Fibroblast of lung (primary cell): ENCODE measurements around the gene CYTH4. TPM values are rescaled to one million over a fixed set of nuclear protein-coding genes. Genes with fewer than 3 reads are reported as not detected.

Experiments used
- DNase-seq, 2 donors: peaks; one replicate each; pipeline versions ENCODE4 v3.0.0 to v3.0.0-alpha.2; 2010; ENCODE audit warnings: low read depth in 2 of 2
- H2AFZ ChIP-seq: 2 replicates; pipeline ENCODE4 v1.5.1; 2012; ENCODE audit warnings: low read length, control low read depth, inconsistent platforms
- H3K27ac ChIP-seq: 2 replicates; pipeline ENCODE4 v1.5.1; 2011; ENCODE audit warnings: low read length, control low read depth; ENCODE audit not compliant: insufficient read depth
- H3K27me3 ChIP-seq: 2 replicates; pipeline ENCODE4 v1.5.1; 2011; ENCODE audit warnings: mild to moderate bottlenecking, low read length; ENCODE audit not compliant: control insufficient read depth, insufficient read depth
- H3K36me3 ChIP-seq: 2 replicates; pipeline ENCODE4 v1.5.1; 2011; ENCODE audit warnings: low read length; ENCODE audit not compliant: control insufficient read depth, insufficient read depth
- H3K4me1 ChIP-seq: 2 replicates; pipeline ENCODE4 v1.5.1; 2011; ENCODE audit warnings: low read length; ENCODE audit not compliant: control insufficient read depth, insufficient read depth; ENCODE audit errors: extremely low read depth
- H3K4me2 ChIP-seq: 2 replicates; pipeline ENCODE4 v1.5.1; 2011; ENCODE audit warnings: low read length, control low read depth; ENCODE audit not compliant: insufficient read depth; ENCODE audit errors: extremely low read depth
- H3K4me3 ChIP-seq, 4 experiments: fragments of 200-600 bp in 1 of 4; sonication (generic) in 1 of 4; replicated peaks in 1 of 4; 2 replicates each; pipeline ENCODE4 v1.5.1; 2011 to 2016; ENCODE audit warnings: low read length in 4 of 4, low read depth in 3 of 4, mild to moderate bottlenecking in 3 of 4, control low read depth in 2 of 4, inconsistent platforms in 1 of 4, mixed read lengths in 1 of 4; ENCODE audit not compliant: insufficient read depth in 1 of 4; ENCODE audit errors: control extremely low read depth in 1 of 4
- H3K79me2 ChIP-seq: 2 replicates; pipeline ENCODE4 v1.5.1; 2012; ENCODE audit warnings: mild to moderate bottlenecking, low read length, inconsistent platforms; ENCODE audit not compliant: control insufficient read depth, insufficient read depth
- H3K9ac ChIP-seq: 2 replicates; pipeline ENCODE4 v1.5.1; 2011; ENCODE audit warnings: mild to moderate bottlenecking, low read length, control low read depth; ENCODE audit not compliant: insufficient read depth
- H3K9me3 ChIP-seq: 2 replicates; pipeline ENCODE4 v1.5.1; 2012; ENCODE audit warnings: low read depth, low read length; ENCODE audit not compliant: control insufficient read depth, insufficient read depth
- H4K20me1 ChIP-seq: 2 replicates; pipeline ENCODE4 v1.5.1; 2011; ENCODE audit warnings: low read length; ENCODE audit not compliant: control insufficient read depth, insufficient read depth; ENCODE audit errors: extremely low read depth
- EZH2 ChIP-seq: IDR thresholded peaks from 2 replicates; pipeline ENCODE4 v1.5.1; 2012; ENCODE audit warnings: low read length, control low read depth, mild to moderate bottlenecking; ENCODE audit errors: missing control alignments
- polyA plus RNA-seq, 2 donors: library from polyadenylated mRNA; depleted of rRNA in 1 of 2; stranded (reverse) in 1 of 2; unstranded in 1 of 2; fragments of >200 nt; gene quantifications; 2 replicates each; pipeline ENCODE4 v1.2.1, GENCODE V29; 2011 to 2012; ENCODE audit warnings: missing spikeins in 1 of 2
- total RNA-seq: library from RNA; depleted of rRNA; stranded (reverse); fragments of >200 nt; gene quantifications from 2 replicates; pipeline ENCODE4 v1.2.1, GENCODE V29; 2014
- TF ChIP-seq, protein P1 (sequence below), 2 donors: IDR thresholded peaks in 1 of 2; conservative IDR thresholded peaks in 1 of 2; 1 replicate in 1 of 2; 2 replicates in 1 of 2; pipeline ENCODE4 v1.5.1; 2011 to 2012; ENCODE audit warnings: low read length in 2 of 2, control low read depth in 1 of 2, inconsistent platforms in 1 of 2, low read depth in 1 of 2, mild to moderate bottlenecking in 1 of 2

The CYTH4 gene
- total and polyA plus RNA-seq, 2 donors (not counting 1 experiment from before 2014, with no cell fraction given) = under 0.01 TPM; not detected in 1

DNA sequence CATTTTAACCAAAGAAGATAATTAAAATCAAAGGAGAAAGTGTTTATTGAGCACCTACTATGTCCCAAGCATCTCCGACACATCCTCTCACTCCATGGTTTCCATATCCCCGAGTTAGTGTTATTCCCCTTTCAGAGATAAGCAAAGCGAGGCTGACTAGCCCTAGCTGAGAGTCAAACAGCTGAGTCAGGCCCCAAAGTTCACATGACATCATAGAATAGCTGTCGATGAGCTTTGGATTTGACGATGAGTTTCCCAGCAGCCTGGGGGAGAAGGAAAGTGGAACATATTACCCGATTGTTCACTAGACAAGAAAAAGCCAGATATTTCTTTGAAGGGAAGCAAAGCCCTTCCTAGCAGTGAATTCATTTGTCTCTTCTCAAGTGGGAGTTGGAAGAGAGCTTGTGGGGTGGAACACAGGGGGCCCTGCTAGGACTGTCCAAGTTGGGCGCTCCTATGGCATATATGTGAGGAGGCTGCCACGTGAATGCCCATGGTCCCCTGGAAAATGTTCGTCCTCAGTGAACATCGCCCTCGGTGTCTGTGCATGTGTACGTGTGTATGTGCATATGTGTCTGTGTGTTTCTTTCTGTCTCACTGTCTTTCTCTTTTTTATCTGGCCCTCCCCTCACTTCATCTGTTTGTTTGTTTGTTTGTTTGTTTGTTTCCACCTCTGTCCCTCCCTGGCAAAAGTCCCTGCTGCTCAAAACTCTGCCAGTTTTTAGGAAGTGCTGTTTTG is 493 bp upstream of the CYTH4 start:
- H2AFZ ChIP-seq = no peak overlapping the region

DNA sequence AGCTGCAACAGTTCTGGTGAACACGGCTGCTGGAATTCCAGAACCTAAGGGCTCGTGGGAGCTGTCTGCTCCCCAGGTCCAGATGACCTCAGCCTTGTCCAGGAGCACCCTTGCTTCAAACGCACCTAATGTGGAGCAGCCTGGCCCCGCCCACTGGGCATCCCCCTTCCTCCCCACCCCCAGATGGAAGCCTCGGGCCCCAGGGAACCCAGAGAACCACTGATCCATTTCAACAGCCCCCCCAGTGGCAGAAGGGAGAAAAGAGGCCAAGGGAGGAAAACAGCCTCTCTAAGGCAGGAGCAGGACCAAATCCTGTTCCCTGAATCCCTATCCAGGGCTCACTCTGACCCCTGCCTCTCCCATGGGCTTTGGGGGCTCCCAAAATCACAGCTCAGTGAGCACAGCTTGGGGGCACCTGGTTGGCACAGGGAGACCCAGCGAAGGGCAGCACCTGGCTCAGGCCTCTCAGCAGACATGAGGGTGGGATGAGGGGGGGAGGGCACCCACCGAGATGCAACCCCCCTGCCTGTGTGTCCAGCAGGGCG is 1.2 kb downstream of the CYTH4 start:
- H4K20me1 ChIP-seq = no peaks in the 10 kb centered on the region
- no peak overlapping the region for H3K27ac ChIP-seq
- H3K4me3 ChIP-seq = no peak overlapping the region
- TF ChIP-seq, protein P1, sequence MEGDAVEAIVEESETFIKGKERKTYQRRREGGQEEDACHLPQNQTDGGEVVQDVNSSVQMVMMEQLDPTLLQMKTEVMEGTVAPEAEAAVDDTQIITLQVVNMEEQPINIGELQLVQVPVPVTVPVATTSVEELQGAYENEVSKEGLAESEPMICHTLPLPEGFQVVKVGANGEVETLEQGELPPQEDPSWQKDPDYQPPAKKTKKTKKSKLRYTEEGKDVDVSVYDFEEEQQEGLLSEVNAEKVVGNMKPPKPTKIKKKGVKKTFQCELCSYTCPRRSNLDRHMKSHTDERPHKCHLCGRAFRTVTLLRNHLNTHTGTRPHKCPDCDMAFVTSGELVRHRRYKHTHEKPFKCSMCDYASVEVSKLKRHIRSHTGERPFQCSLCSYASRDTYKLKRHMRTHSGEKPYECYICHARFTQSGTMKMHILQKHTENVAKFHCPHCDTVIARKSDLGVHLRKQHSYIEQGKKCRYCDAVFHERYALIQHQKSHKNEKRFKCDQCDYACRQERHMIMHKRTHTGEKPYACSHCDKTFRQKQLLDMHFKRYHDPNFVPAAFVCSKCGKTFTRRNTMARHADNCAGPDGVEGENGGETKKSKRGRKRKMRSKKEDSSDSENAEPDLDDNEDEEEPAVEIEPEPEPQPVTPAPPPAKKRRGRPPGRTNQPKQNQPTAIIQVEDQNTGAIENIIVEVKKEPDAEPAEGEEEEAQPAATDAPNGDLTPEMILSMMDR (conservative IDR thresholded peaks at IDR 0.05 in 1 of 2, IDR thresholded peaks at IDR 0.05 in 1 of 2; ENCODE audit: low read depth in 1 of 2, low read length in 2 of 2) = peak in 1 of 2 donors; percentile 58
- no peak for TF ChIP-seq EZH2
- DNase-seq = no peak
- no peaks in the 10 kb centered on the region for H3K79me2 ChIP-seq
- no peaks in the 10 kb centered on the region for H3K9me3 ChIP-seq
- H3K4me2 ChIP-seq = no peak overlapping the region
- H3K4me1 ChIP-seq = no peaks in the 10 kb centered on the region
- H3K9ac ChIP-seq = no peak overlapping the region
- peaks cover under 1% of the 10 kb centered on the region for H3K27me3 ChIP-seq
- H2AFZ ChIP-seq = no peak overlapping the region
- H3K36me3 ChIP-seq = no peaks in the 10 kb centered on the region

More for the DNA sequence above, 493 bp upstream of the CYTH4 start:
- no peak overlapping the region for H3K4me2 ChIP-seq
- no peak overlapping the region for H3K4me3 ChIP-seq
- no peak overlapping the region for H3K9ac ChIP-seq
- H3K27ac ChIP-seq = no peak overlapping the region
- no peak for DNase-seq
- TF ChIP-seq EZH2 = no peak
- TF ChIP-seq, protein P1 (conservative IDR thresholded peaks at IDR 0.05 in 1 of 2, IDR thresholded peaks at IDR 0.05 in 1 of 2; ENCODE audit: low read depth in 1 of 2, low read length in 2 of 2) = no peak
- peaks cover 2% of the 10 kb centered on the region for H3K27me3 ChIP-seq
- H3K79me2 ChIP-seq = no peaks in the 10 kb centered on the region
- no peaks in the 10 kb centered on the region for H3K36me3 ChIP-seq
- no peaks in the 10 kb centered on the region for H4K20me1 ChIP-seq
- no peaks in the 10 kb centered on the region for H3K9me3 ChIP-seq
- H3K4me1 ChIP-seq = no peaks in the 10 kb centered on the region

DNA sequence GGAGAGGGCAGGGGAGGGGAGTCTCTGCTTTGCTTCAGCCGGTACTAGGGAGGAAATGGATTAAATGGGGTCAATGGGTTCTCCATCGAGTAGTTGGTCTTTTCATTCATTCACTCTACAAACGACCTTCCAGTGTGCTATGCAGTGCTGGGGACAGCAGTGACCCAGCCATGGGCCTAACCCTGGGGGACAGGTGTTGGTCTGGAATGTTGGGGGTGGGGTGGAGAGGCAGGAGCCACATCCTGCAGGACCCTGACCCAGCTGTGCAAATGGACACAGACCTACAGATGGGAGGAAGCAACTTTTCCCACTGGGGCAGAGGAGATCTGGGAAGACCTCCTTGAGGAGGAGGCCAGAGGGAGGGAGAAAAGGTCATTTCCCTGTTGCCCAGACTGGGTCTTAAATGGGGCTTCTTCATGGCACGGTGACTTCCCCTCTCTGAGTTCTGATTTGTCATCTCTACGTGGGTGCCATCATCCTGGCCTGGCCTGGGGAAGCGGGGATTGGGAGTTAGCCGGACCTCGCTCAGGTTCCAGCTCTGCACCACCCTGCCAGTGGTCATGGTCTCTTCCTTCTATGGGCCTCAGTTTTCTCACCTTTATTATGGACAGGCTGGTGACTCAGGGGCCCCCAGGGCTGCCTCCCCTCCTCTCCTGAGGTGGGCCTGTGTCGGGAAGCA is 2.0 kb downstream of the CYTH4 start:
- H3K4me1 ChIP-seq = no peaks in the 10 kb centered on the region
- no peaks in the 10 kb centered on the region for H4K20me1 ChIP-seq
- no peak overlapping the region for H3K9ac ChIP-seq
- no peaks in the 10 kb centered on the region for H3K36me3 ChIP-seq
- no peak overlapping the region for H2AFZ ChIP-seq
- no peak overlapping the region for H3K27ac ChIP-seq
- no peak overlapping the region for H3K4me2 ChIP-seq
- H3K4me3 ChIP-seq = no peak overlapping the region
- no peak for TF ChIP-seq EZH2
- TF ChIP-seq, protein P1 (conservative IDR thresholded peaks at IDR 0.05 in 1 of 2, IDR thresholded peaks at IDR 0.05 in 1 of 2; ENCODE audit: low read depth in 1 of 2, low read length in 2 of 2) = no peak
- H3K9me3 ChIP-seq = no peaks in the 10 kb centered on the region
- peaks cover 4% of the 10 kb centered on the region for H3K27me3 ChIP-seq
- no peak for DNase-seq
- no peaks in the 10 kb centered on the region for H3K79me2 ChIP-seq
